Hematopoietic multipotent progenitor cell treated with erythropoietin and hydrocortisone succinate and interleukin-3 and kit ligand, for 6 days (in vitro differentiated cells): ENCODE data around the gene AGER.

ENCODE experiments used
- DNase-seq: peaks from one replicate; pipeline ENCODE4 v3.0.0-alpha.2; 2015

The AGER gene

GRCh38 chr6:32185681-32186131, 1.7 kb upstream of the AGER start:
- peak; percentile 84 for DNase-seq

GRCh38 chr6:32183483-32184083, 470 bp downstream of the AGER start:
- no peak for DNase-seq

DNA sequence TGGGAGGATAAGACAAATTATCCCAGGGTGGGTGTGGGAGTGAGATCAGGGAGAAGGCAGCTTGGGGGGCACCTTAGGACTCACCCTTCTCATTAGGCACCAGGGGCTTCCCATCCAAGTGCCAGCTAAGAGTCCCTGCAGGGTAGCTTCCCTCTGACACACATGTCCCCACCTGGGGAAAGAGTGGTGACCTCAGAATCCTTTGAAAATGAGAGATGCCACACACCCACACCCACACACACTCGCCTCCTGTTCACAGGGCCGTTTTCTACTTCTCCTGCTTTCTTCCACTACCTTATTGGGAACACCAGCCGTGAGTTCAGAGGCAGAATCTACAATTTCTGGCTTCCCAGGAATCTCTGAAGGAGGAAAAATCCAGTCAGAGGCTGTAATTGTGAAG, 1.0 kb downstream of the AGER start:
- no peak for DNase-seq

GRCh38 chr6:32182555-32182981, 1.5 kb downstream of the AGER start:
- DNase-seq: no peak

DNA sequence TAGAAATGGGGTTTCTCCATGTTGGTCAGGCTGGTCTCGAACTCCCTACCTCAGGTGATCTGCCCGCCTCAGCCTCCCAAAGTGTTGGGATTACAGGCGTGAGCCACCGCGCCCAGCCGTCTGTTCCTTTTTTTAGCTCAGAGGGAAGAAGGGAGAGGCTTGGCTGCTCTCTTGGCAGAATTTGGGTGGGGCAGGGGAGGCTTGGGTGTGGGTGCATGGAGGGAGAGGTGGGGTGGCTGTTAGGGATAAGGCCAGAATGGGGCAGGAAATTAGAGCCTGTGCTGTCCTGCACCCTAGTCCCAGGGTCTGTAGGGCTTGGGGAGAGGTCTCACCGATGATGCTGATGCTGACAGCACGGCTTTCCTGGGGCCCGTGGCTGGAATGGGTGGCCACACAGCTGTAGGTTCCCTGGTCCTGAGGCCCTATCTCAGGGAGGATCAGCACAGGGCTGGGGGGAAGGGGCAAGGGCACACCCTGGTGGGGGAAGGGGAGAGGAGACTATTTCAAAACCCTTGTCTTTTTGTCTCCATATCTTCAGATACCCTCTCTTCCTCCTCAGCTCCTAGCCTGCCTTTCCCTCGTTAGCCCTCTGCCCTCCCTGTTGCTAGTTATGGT, 2.0 kb downstream of the AGER start:
- peak; percentile 85 for DNase-seq

GRCh38 chr6:32181148-32181702, 2.8 kb downstream of the AGER start:
- no peak for DNase-seq

- no peak for DNase-seq
These were observed 4.2 kb downstream of the AGER start for GRCh38 chr6:32179766-32180405.

- peak; percentile 52 for DNase-seq
These were observed 5.3 kb downstream of the AGER start for GRCh38 chr6:32178547-32179440.

- DNase-seq: peak; percentile 100
These were observed 6.1 kb downstream of the AGER start, which contains the start of gene RNF5 for GRCh38 chr6:32177788-32178546. Gene RNF5 (plus strand): TSS chr6:32178405. CDS start chr6:32178512, 107 bp downstream.

DNA sequence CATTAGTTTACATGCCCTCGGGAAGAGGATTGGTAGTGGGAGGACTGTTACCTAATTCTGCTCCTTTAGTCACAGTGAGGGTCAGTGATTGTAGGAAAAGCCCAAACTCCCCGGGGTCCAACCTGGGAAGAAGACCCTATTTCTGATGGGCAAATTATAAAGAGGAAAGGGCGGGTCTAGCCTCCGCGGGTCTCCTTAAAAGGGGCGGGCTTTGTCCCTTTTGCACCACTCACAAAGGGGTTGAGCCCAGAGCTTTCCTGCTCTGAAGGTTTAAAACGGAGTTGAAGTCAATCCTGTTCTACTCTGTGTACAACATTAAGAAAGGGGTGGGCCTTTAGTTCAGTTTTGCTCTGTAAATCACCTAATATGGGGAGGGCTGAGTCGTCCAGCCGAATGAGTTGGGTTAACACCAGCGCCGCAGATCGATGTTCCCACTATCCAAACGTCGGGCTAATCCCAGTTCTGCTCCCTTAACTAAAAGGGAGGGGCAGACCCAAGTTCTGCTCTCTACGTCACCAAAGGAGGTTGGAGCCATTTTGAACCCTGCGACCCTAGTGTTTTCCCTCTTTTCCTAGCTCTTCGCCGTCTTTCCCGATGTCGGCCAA, 6.8 kb downstream of the AGER start:
- DNase-seq: peak; percentile 83

- no peak for DNase-seq
These were observed 7.4 kb downstream of the AGER start for GRCh38 chr6:32176476-32177182.

DNA sequence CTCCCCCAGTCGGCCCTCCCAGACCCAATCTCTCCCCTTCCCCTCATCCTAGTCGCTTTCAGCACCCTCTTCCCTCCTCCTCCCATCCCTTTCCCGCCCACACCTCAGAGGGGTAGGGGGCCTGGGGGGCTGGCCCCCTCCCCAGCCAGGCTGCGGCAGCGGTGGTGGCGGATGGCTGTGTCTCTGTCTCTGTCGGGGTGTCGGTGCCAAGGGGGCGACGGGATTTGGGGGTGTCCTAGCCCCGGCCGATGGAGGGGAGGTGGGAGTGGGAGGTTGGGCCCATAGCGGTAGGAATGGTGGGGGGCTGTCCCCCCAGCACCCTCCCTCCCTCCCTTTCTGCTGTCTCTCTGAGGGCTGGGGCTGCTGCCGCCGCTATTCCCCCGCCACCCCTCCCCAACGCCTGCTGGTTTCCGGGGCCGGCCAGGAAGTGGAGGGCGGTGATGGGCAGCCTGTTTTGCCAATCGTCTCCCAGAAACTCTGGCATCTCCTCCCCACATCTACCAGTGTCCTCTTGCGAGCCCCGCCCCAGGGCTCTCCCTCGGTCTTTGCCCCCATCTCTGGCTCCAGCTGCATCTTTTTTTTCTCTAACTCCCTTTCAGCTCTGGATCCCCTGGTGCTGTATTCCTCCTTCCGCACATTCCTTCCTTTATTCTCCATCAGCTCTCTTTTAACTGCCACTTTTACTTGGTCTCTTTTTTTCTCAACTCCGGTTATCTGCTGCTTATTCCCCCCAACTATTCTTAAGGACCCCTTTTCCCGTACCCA, 8.2 kb downstream of the AGER start, which contains the start of gene AGPAT1:
Gene AGPAT1 (minus strand): TSS at position 374 of the 765 bp plus-strand sequence. CDS start 4,588 bp downstream, outside the sequence.
- DNase-seq: peak; percentile 98

- no peak for DNase-seq
These were observed 8.7 kb downstream of the AGER start for GRCh38 chr6:32175322-32175710.

- DNase-seq: no peak
These were observed 9.6 kb downstream of the AGER start for GRCh38 chr6:32174416-32174815.

DNA sequence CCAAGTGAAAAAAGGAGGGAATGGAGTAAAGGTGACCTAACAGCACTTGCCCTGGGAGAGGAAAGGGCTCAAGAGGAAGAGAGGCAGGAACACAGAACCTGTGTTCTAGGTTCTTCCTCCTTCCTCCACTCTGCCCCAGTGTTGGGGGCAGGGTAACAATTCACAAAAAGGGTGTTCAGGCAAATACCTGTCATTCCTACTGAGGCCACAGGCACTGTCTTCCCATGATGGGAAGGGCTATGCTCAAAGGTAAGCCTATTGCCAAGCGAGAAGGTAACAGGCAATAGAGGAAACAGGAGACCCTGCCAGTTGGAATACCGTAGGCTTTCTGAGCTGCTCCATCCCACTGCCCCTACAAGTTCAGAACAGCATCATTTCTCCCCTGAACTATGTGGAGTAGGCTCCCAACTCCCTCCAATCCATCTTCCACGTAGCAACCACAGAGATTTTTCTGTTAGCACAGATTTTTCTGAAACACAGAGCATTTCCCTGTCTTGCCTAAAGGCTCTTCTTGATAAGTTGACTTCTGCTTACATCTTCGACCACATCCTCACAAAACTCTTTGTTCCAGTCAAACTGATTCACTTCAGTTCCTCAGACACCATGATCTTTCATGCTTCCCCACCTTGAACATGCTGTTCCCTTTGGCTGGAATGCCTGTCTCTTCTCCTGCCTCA, 10.9 kb downstream of the AGER start:
- DNase-seq: peak; percentile 14

- no peak for DNase-seq
These were observed 12.8 kb downstream of the AGER start for GRCh38 chr6:32171234-32171633.

DNA sequence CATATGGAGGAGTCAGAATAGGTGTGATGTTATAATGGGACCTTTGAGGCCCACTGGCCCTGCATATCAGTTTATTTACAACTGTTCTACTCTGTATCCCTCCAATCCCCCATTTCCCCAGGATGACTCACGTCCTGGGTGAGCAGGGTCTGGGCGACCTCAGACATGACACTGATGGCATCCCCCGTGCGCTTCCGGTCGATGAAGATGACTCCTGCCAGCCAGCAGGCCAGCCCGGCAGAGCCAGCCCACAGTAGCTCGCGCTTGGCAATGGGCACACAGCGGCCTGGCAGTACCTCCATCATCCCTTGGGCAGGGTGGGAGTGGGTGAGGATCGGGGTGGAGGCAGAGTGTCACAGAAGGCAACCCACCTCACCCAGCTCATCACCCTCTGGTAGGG, 13.8 kb downstream of the AGER start:
- no peak for DNase-seq

GRCh38 chr6:32168807-32169591, 15.1 kb downstream of the AGER start:
- no peak for DNase-seq

DNA sequence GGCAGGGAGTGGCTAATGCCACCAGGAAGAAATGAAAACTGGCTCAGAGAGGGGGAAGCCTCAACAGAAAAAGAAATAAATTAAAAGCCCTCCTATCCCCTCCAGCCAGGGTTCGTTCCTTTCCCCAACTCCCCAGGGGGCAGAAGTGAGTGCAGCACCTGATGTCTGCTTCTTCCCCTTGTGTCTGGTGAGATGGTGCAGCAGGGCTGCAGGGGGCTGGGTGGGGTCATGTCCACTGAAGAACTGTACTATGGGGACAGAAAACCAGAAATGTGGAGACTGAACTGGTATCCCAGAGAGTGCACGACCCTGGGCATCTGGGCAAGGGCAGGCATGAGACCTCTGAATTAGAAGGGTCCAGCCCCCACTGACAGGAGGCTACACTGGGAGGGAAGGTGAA, 15.7 kb downstream of the AGER start:
- DNase-seq: no peak
